Muscle layer of duodenum (tissue), 2 donors: ENCODE measurements around the gene FAM240A.

Experiments
- H3K27ac ChIP-seq: one replicate; pipeline ENCODE4 v1.7.0; 2013; ENCODE audit warnings: mild to moderate bottlenecking, low read length
- H3K27me3 ChIP-seq: one replicate; pipeline ENCODE4 v1.7.0; 2013; ENCODE audit warnings: low read depth, mild to moderate bottlenecking, control low read depth, low read length
- H3K36me3 ChIP-seq, 2 donors: one replicate each; pipeline ENCODE4 v1.7.0; 2013; ENCODE audit warnings: low read length in 2 of 2, control low read depth in 1 of 2, mild to moderate bottlenecking in 1 of 2; ENCODE audit not compliant: insufficient read depth in 2 of 2, control insufficient read depth in 1 of 2
- H3K4me1 ChIP-seq, 2 donors: one replicate each; pipeline ENCODE4 v1.7.0; 2013; ENCODE audit warnings: low read length in 2 of 2, mild to moderate bottlenecking in 2 of 2, control low read depth in 1 of 2, moderate library complexity in 1 of 2; ENCODE audit not compliant: insufficient read depth in 2 of 2, control insufficient read depth in 1 of 2
- H3K4me3 ChIP-seq, 2 donors: one replicate each; pipeline ENCODE4 v1.7.0; 2013; ENCODE audit warnings: low read length in 2 of 2, low read depth in 1 of 2, mild to moderate bottlenecking in 1 of 2
- H3K9me3 ChIP-seq, 2 donors: one replicate each; pipeline ENCODE4 v1.7.0; 2013; ENCODE audit warnings: low read length in 2 of 2, control low read depth in 1 of 2, mild to moderate bottlenecking in 1 of 2; ENCODE audit not compliant: control insufficient read depth in 1 of 2
- donor health status: healthy.

FAM240A gene

GRCh38 chr3:46615050-46615775 lies 2.9 kb downstream of the FAM240A start:
- H3K4me1 ChIP-seq: no peaks in the 10 kb centered on the region
- H3K27me3 ChIP-seq: no peaks in the 10 kb centered on the region
- H3K4me3 ChIP-seq: no peak overlapping the region
- no peaks in the 10 kb centered on the region for H3K9me3 ChIP-seq
- no peaks in the 10 kb centered on the region for H3K36me3 ChIP-seq
- no peak overlapping the region for H3K27ac ChIP-seq

- no peak overlapping the region for H3K4me3 ChIP-seq
- H3K36me3 ChIP-seq: no peaks in the 10 kb centered on the region
- H3K9me3 ChIP-seq: no peaks in the 10 kb centered on the region
- no peaks in the 10 kb centered on the region for H3K4me1 ChIP-seq
- H3K27ac ChIP-seq: no peak overlapping the region
- no peaks in the 10 kb centered on the region for H3K27me3 ChIP-seq
These were observed 3.7 kb downstream of the FAM240A start for GRCh38 chr3:46615976-46616375.

- H3K9me3 ChIP-seq: no peaks in the 10 kb centered on the region
- H3K27me3 ChIP-seq: no peaks in the 10 kb centered on the region
- no peak overlapping the region for H3K27ac ChIP-seq
- H3K4me1 ChIP-seq: no peaks in the 10 kb centered on the region
- no peak overlapping the region for H3K4me3 ChIP-seq
- no peaks in the 10 kb centered on the region for H3K36me3 ChIP-seq
These were observed 5.6 kb downstream of the FAM240A start for GRCh38 chr3:46617941-46618340.

- H3K4me3 ChIP-seq: no peak overlapping the region
- H3K27ac ChIP-seq: no peak overlapping the region
- H3K4me1 ChIP-seq: no peaks in the 10 kb centered on the region
- no peaks in the 10 kb centered on the region for H3K9me3 ChIP-seq
- no peaks in the 10 kb centered on the region for H3K36me3 ChIP-seq
- peaks cover 1% of the 10 kb centered on the region for H3K27me3 ChIP-seq
These were observed 7.8 kb downstream of the FAM240A start for GRCh38 chr3:46619845-46620778.

GRCh38 chr3:46624533-46624932 lies 12.2 kb downstream of the FAM240A start:
- H3K4me1 ChIP-seq: peaks cover 3 to 6% of the 10 kb centered on the region in 2 donors
- H3K36me3 ChIP-seq: no peaks in the 10 kb centered on the region
- no peaks in the 10 kb centered on the region for H3K9me3 ChIP-seq
- peaks cover 3% of the 10 kb centered on the region for H3K27me3 ChIP-seq
- H3K4me3 ChIP-seq: no peak overlapping the region
- no peak overlapping the region for H3K27ac ChIP-seq

GRCh38 chr3:46624975-46625490 lies 12.7 kb downstream of the FAM240A start:
- H3K4me1 ChIP-seq: peaks cover 8 to 9% of the 10 kb centered on the region in 2 donors
- H3K4me3 ChIP-seq: no peak overlapping the region
- no peak overlapping the region for H3K27ac ChIP-seq
- H3K9me3 ChIP-seq: no peaks in the 10 kb centered on the region
- H3K36me3 ChIP-seq: no peaks in the 10 kb centered on the region
- peaks cover 3% of the 10 kb centered on the region for H3K27me3 ChIP-seq

GRCh38 chr3:46626039-46626438 lies 13.7 kb downstream of the FAM240A start:
- peaks cover 3% of the 10 kb centered on the region for H3K27me3 ChIP-seq
- no peaks in the 10 kb centered on the region for H3K36me3 ChIP-seq
- no peak overlapping the region for H3K27ac ChIP-seq
- H3K4me3 ChIP-seq: no peak overlapping the region
- no peaks in the 10 kb centered on the region for H3K9me3 ChIP-seq
- H3K4me1 ChIP-seq: peaks cover 9 to 12% of the 10 kb centered on the region in 2 donors

- Histone ChIP-seq H3K4me3 (no peak overlapping the region), H3K4me1 (peaks cover 9 to 12% of the 10 kb centered on the region in 2 donors), H3K9me3 (no peaks in the 10 kb centered on the region), H3K27me3 (peaks cover 3% of the 10 kb centered on the region), H3K27ac (no peak overlapping the region), H3K36me3 (no peaks in the 10 kb centered on the region)
These were observed 14.8 kb downstream of the FAM240A start for GRCh38 chr3:46627078-46627477.

- H3K9me3 ChIP-seq: no peaks in the 10 kb centered on the region
- H3K27me3 ChIP-seq: peaks cover 3% of the 10 kb centered on the region
- peak overlapping the region in 1 of 2 donors; percentile 56 for H3K4me3 ChIP-seq
- peak overlapping the region; percentile 74 for H3K27ac ChIP-seq
- H3K4me1 ChIP-seq: peaks cover 9 to 12% of the 10 kb centered on the region in 2 donors
- no peaks in the 10 kb centered on the region for H3K36me3 ChIP-seq
These were observed 16.6 kb downstream of the FAM240A start for GRCh38 chr3:46628901-46629369.

GRCh38 chr3:46629551-46630517 lies 17.5 kb downstream of the FAM240A start:
- Histone ChIP-seq H3K4me3 (peak overlapping the region; percentile 13 to 56), H3K4me1 (peaks cover 9 to 12% of the 10 kb centered on the region in 2 donors), H3K27ac (peak overlapping the region; percentile 74)

More at GRCh38 chr3:46629551-46630517, 17.5 kb downstream of the FAM240A start:
- H3K36me3 ChIP-seq: no peaks in the 10 kb centered on the region
- H3K9me3 ChIP-seq: no peaks in the 10 kb centered on the region
- peaks cover 3% of the 10 kb centered on the region for H3K27me3 ChIP-seq
